Muscle of arm (tissue), 14 donors: ENCODE results near the gene ARHGAP9. TPM values are rescaled to one million over a fixed set of nuclear protein-coding genes. Genes with fewer than 3 reads are reported as not detected.

Experiments
- DNase-seq: peaks from one replicate; pipeline ENCODE4 v3.0.0-alpha.2; 2013
- long read RNA-seq, 11 donors: transcript quantifications; one replicate each; lab custom pipeline, GENCODE V29; 2026
- polyA plus RNA-seq, 12 donors: library from polyadenylated mRNA; unstranded; fragments of 120-200 nt; gene quantifications; one replicate each; pipeline ENCODE4 v1.2.1, GENCODE V29; 2013; ENCODE audit not compliant: insufficient read length in 12 of 12

ARHGAP9 gene
- 10 to 100 TPM in 2 of 12 donors, 1 to 10 TPM in 9, not detected in 1; 3.4 to 18.7 (median 5.6) TPM for polyA plus RNA-seq
- long read RNA-seq, donor 1, result 0 reads
- long read RNA-seq, donor 2, partial matches to known transcripts, result 40 of 52 reads
- long read RNA-seq, donor 2, other reads (novel, unspliced or antisense), result 12 of 52 reads
- long read RNA-seq, donor 3, result 0 reads
- long read RNA-seq, donor 4, partial matches to known transcripts, result 0 of 1 reads
- long read RNA-seq, donor 4, other reads (novel, unspliced or antisense), result 0 of 1 reads
- long read RNA-seq, donor 5, result 0 reads
- long read RNA-seq, donor 6, result 0 reads
- long read RNA-seq, donor 7, partial matches to known transcripts, result 22 of 22 reads
- long read RNA-seq, donor 7, other reads (novel, unspliced or antisense), result 0 of 22 reads
- long read RNA-seq, donor 8, result 0 reads
- long read RNA-seq, donor 9, result 0 reads
- long read RNA-seq, donor 10, partial matches to known transcripts, result 38 of 38 reads
- long read RNA-seq, donor 10, other reads (novel, unspliced or antisense), result 0 of 38 reads
- long read RNA-seq, donor 11, partial matches to known transcripts, result 8 of 8 reads
- long read RNA-seq, donor 11, other reads (novel, unspliced or antisense), result 0 of 8 reads

DNA sequence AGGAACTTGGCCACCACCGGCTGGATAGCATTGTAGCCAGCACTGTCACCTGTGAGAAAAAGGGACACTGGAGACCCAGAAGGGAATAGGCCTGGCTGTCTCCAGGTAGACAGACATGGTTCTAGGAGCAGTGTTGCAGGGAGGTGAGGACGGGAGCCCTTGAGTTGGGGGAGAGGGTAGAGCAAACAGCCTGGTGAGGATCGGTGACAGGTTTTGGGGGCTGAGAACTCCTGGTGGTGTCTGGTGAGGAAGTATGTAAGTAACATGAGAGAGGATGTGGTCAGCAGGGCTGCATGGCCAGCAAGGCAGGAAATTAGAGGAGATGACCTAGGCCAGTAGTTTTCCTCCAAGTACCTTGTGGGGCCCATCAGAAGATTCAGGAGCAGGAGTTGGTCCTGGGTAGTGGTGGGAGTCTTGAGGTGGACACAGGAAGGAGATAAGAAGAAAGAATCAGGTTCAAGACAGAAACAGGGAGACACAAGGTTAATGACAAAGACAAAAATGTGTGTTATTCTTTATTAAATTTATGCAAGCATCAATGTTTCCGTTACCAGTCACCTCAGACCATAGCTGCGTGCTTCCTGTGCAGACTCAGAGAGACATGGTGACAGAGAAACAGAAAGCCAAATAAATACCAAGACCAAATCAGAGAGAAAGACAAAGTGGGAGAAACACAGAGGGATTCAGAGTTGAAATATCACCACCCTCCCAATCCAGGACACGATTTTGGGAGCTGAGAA, at the start of gene ARHGAP9:
TSS of gene ARHGAP9 (minus strand) at position 491 of the 740 bp plus-strand sequence. CDS start at position 31, 460 bp downstream.
- DNase-seq, result no peak

DNA sequence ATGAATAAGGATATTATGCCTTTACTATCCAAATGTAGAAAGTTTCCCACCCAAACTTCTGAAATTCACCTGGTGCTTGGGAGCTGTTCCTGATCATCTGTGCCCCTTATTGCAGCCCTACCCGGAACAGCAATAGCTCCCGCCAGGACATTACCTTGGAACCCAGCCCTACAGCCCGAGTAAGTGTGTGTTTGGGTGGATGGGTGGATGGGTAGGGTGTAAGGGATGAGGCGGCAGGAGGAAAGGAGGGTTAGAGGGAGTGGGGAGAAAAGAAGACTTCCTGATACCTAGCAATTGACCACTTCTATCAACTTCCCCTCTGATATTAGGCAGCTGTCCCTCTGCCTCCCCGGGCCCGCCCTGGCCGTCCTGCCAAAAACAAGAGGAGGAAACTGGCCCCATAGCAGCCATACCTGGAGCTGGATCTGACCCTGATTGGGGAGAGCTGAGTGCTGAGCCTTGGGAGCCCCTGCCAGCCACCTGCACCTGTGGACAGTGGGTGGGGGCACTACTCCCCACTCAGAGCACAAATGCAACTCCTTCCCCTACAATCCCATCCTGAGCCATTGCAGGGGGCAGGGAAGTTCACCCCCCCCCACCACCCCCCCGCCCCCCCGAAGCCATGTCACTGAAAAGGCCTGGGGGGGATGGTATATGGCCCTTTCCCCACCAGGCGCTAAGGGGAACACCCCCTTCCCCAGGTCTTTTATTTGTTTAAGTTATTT, 49.3 kb upstream of the ARHGAP9 start:
- no peak for DNase-seq

DNA sequence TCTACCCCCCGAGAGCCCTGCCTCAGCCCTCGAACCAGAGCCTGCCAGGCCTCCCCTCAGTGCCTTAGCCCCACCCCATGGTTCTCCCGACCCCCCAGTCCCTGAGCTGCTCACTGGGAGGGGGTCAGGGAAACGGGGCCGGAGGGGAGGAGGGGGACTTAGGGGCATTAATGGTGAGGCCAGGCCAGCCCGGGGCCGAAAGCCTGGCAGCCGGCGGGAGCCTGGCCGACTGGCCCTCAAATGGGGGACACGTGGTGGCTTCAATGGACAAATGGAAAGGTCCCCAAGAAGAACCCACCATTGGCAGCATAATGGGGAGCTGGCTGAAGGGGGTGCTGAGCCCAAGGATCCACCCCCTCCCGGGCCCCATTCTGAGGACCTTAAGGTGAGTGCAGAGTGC, 48.5 kb upstream of the ARHGAP9 start:
- no peak for DNase-seq

DNA sequence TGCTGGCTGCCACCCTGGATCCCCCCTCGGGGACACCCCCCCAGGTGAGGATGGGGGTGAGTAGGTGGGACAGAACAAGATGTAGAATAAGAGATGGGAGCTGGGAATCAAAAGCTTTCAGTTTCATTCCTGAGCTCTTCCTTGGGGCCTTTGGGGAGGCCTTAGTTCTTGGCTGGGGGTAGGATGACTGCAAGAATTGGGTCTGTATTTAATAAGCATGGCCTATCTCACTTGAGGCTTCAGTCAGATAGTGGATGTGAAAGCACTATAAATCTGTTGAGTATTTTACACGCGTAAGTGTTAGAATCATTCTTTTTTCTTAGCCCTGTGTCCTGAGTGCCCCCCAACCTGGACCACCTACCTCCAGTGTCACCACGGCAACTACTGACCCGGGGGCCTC, 47.5 kb upstream of the ARHGAP9 start:
- DNase-seq, result no peak

DNA sequence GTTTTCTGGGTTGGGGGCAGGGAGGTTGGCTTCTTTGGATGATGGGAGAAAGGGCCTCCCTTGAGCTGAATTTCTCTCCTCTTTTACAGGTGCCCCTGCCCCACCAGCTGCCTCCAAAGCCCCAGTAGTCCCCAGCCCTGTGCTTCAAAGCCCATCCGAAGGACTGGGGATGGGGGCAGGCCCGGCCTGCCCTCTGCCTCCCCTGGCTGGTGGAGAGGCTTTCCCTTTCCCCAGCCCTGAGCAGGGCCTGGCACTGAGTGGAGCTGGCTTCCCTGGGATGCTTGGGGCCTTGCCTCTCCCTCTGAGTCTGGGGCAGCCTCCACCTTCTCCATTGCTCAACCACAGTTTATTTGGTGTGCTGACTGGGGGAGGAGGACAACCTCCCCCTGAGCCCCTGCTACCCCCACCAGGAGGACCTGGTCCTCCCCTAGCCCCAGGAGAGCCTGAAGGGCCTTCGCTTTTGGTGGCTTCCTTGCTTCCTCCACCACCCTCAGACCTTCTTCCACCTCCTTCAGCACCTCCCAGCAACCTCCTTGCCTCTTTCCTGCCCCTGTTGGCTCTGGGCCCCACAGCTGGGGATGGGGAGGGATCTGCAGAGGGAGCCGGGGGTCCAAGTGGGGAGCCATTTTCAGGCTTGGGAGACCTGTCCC, 46.9 kb upstream of the ARHGAP9 start:
- no peak for DNase-seq

DNA sequence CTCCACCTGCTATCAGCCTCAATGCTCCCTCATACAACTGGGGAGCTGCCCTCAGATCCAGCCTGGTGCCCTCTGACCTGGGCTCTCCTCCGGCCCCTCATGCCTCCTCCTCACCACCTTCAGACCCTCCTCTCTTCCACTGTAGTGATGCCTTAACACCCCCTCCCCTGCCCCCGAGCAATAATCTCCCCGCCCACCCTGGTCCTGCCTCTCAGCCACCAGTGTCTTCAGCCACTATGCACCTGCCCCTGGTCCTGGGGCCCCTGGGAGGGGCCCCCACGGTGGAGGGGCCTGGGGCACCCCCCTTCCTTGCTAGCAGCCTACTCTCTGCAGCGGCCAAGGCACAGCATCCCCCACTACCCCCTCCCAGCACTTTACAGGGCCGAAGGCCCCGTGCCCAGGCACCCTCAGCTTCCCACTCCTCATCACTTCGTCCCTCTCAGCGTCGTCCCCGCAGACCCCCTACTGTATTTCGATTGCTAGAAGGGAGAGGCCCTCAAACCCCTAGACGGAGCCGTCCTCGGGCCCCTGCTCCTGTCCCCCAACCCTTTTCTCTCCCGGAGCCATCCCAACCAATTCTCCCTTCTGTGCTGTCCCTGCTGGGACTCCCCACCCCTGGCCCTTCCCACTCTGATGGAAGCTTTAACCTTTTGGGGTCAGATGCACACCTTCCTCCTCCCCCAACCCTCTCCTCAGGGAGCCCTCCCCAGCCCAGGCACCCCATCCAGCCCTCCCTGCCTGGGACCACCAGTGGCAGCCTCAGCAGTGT, 46.1 kb upstream of the ARHGAP9 start:
- no peak for DNase-seq

DNA sequence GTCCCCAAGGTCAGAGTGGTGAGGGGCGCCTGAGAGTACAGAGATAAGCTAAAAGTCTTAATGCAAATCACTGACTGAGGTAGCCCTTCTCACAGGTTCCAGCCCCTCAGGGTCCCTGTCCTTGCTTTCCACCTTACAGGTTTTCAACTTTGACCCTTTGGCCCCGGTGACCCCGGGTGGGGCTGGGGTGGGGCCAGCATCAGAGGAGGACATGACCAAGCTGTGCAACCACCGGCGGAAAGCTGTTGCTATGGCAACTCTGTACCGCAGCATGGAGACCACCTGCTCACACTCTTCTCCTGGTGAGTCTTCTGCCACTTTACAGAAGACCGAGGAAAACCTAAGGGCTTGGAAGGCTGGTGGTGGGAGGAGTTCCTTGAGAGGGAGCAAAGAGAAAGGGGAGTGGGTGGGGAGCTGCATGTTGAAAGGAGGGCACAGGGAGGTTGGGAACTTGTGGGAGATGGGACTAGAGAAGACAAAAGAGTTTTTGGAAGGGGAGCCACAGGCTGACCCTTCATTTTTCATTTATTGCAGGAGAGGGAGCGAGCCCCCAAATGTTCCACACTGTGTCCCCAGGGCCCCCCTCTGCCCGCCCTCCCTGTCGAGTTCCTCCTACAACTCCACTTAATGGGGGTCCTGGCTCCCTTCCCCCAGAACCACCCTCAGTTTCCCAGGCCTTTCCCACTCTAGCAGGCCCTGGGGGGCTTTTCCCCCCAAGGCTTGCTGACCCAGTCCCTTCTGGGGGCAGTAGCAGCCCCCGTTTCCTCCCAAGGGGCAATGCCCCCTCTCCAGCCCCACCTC, 45.3 kb upstream of the ARHGAP9 start:
- DNase-seq, result no peak

DNA sequence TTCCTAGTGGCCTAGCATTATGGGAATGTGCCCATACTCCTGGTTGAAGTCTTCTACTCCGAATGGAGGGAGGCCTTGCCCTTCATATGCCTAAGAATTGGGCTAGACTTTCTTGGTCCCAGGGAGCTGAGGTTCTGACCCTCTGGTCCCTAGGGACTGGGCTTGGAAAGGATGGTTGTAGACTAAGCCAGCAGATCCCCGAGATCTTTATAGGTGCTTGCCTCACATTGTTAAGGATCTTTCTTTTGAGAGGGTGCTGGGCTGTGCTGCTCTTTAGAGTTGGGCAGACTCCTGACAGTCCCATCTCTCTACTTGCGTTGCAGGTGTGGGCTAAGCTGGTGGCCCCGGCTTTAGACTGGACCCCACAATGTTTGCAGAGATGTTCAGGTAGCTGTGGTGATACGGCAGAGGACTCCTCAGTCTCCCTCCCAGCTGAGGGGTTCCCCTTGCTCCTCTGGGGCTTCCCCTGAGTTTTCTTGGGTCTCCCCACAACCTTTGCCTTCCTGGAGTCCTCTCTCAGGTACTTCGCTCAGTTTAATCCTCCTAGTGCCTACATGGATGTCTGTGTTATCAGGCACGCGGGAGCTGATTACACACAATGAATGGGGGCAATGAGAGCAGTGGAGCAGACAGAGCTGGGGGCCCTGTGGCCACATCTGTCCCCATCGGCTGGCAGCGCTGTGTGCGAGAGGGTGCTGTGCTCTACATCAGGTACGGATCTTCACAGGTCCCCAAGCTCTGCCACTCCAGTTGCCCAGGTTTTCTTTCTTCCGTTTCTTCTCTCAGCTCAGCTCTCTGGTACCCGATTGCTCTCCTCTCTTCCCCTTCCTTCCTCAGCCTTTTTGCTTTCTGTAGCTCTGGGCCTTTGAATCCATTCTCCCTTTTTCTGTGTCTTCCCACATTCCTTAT, 44.3 kb upstream of the ARHGAP9 start:
- DNase-seq, result no peak

DNA sequence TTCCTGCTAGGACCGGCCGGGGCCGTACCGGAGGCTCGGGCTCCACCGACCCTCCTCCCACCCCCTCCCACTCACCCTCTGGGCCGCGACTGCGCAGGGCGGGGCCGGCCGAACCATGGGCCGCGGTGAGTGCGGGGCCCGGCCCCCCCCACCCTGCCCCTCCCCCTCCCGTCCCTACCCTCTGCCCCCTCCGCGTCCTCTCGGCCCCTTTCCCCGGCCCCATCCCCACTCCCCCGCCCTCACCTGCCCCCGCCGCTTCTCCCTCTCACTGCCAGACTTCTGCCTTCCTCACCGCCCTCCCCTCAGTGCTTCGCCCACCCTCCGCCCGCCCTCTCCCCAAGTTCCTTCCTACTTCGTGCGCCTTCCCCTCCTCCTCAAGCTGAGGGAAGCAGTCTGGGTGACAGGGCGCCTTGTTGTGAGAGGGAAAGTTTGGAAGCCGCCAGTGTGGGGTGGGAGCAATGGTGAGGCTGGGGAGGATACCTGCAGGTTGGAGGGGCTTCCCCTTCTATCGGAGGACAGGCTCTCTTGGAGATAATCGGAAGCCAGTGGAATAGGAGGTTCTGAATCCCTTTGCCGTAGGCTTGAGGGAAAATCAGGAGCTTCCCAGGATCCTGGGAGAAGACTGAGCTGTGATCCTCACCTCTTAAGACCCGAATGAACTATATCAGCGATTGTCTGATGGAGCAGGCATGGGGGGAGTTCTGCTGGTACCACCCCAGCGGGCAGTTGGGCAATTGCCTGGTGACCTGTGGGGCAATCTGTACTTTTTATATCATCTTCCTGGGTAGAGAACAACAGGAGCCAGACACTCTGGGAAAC, 43.4 kb upstream of the ARHGAP9 start:
- peak; percentile 74 for DNase-seq

DNA sequence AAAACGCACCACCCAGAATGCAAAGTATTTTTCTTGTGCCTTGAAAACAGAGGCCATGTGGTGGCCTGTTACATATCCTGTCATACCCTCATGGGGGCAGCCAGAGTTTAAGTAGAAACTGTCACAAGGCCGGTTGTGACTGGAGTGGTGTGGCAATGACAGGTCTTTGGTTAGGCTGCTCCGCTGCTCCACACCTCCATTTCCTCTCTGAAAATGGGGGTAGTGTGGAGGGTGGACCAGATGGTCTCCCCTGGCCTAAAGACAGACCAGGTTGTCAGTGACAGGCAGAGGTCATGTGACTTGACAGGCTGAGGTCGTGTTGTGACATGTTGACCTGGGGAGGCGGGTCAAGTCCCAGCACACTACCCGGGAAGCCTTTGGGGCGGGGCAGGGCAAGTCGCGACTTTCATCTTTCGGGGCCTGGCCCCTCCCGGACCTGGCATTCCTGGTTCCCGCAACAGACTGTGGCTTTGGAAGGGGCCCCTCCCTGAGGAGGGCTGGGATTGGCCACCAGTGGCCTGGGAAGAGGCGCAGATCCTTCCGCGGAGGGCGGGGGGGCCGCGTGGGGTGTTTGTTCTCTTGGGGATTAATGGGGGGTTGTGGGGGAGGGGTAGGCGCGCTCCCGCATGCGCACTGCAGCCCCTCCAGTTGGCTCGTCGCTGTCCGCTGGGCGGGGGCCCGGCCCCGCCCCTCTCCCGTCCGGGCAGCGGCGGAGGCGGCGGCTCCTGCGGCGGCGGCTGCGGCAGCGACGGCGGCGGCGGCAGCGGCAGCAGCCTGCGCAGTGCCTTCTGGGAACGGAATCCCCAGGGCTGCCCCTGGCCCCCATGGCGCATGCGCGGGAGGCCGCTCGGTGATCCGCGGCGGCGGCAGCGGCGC, 42.6 kb upstream of the ARHGAP9 start, which contains the start of gene MBD6:
TSS of gene MBD6 (plus strand) at position 814 of the 876 bp plus-strand sequence. CDS start 1,480 bp downstream, outside the sequence.
- DNase-seq, result peak; percentile 87

DNA sequence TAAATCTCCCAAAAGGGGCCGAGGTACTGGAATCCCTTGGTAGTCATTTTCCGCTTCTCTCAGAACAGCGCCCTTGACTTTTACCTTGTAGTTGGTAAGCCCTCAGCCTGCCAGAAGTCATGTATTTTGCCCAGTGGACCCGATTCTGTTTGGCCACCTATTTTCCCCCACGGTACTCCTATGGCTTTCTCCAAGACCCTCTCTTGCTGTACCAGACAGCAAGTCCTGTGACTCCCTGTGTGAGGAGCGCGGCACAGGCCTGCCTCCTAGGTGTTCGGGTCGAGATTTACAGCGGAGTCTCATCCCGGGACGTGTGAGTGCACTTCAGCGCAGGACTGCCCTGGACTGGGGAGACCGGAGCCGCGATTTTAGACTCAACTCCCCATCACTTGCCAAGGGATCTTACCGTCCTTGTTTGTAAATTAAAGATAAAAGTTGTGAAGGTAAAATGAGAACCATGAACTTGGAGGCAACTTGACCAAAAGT, 41.9 kb upstream of the ARHGAP9 start:
- no peak for DNase-seq

DNA sequence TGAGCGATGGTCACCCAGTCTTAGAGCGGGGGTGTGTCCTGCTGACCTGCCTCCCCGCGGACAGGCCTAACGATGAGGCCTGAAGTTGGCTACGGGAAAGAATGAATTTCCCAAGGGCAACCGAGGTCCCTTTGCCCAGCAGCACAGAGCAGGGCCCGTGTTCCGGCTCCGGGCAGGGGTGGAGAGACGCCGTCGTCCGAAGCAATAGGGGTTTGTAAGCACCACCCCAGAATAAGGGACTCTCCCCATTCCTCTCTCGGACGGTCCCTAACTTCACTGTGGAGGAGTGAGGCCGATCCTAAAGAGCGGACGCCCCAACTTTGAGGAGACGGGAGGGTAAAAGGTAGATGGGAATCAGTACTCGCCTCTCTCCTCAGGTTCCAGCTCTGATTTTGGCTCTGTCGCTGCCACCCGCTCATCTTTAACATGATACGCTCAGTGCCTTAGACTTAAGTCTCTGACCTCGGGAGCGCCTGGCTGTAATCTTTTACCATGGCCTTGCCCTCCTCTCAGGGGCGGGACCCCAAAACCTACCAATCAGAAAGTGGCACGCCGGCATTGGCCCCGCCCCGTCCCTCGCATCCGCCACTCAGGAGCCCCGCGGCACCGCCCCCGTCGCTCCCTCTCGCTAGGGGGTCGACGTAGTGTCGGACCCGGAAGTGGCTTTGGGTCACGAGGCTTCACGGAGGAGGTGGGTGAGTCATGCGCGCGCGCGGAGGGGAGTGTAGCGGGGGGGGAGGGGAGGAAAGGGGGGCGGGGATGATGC, 40.6 kb upstream of the ARHGAP9 start, which contains the start of gene DDIT3:
TSS of gene DDIT3 (minus strand) at position 462 of the 766 bp plus-strand sequence. CDS start 3,108 bp downstream, outside the sequence.
- peak; percentile 98 for DNase-seq

DNA sequence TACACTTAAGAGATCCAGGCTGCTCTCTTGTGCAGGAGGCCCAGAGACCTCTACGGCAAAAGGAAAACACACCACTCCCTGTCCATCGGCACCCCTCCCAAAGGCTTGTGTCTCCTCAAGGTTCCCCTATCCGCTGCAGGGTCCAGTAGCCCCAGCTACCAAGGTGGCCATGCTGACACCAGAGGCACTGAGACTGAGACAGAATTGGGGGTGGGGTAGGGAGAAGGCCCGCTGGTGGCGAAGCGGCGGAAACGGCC, 40.1 kb upstream of the ARHGAP9 start:
- no peak for DNase-seq

DNA sequence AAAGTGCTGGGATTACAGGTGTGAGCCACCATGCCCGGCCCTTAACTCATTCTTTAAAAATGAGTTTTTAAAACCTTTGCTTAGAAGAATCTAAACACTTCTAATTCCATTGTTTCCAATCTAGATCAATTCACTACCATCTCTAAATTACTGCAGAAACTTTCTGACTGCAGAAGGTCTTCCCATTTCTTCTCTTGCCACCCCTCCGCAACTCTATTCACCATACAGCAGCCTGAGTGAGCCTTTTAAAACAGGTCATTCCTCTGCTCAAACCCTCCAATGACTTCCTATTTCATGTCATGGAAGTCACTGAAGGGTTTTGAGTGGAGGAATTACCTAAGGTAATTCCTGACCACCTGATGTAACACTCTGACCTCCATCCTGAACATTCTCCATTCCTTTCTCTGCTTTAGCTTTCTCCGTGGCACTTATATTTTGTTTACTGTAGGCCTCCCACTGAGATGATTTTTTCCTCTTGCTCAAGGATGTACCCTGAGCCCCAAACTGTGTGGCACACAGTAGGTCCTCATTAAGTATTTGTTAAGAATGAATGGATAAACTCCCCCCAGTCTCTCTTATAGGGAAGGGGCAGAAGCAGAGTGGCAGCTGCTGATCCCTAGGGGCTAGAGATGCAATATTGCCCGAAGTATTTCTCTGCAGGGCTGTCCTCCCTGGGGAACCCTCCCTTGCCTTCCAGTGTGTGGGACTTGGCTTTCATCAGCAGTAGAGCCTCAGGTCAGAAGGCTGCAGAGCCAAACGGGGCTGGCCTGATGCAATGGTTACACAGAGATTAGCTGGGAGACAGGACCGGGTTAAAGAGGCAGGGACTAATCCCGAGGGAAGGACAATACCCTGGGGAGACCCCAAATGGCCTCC, 39.5 kb upstream of the ARHGAP9 start:
- DNase-seq, result no peak
